GM18951 (cell line): Measurements from ENCODE around the gene SYCP1.
"Not testable (repeated sequence)": the region's sequence is repeated elsewhere in the genome, so short reads cannot be mapped to it uniquely, and the experiment has no call there.

ENCODE experiments used
- POLR2A ChIP-seq: IDR thresholded peaks from 4 replicates; pipeline ENCODE4 v1.6.1; 2011; ENCODE audit warnings: mild to moderate bottlenecking; ENCODE audit not compliant: insufficient read length, insufficient read depth; ENCODE audit errors: extremely low read depth
- in situ Hi-C: fragments of 300-500 bp; cut with MboI; formaldehyde crosslinking; loops from one replicate; pipeline ENCODE4 v1.12.0; 2022; ENCODE audit warnings: low sequenced_read_pairs, mixed read lengths, inconsistent platforms; ENCODE audit not compliant: unreplicated experiment

The SYCP1 gene

GRCh38 chr1:114997510-114998289, 143.0 kb downstream of the SYCP1 start:
- no peak for TF ChIP-seq POLR2A
- in situ Hi-C loops: no loop called here

GRCh38 chr1:115006191-115006590, 151.5 kb downstream of the SYCP1 start:
- TF ChIP-seq POLR2A: no peak
- in situ Hi-C loops: no loop called here

- in situ Hi-C loops: no loop called here
- no peak for TF ChIP-seq POLR2A
Observed at GRCh38 chr1:115012006-115012405, 157.3 kb downstream of the SYCP1 start.

- no peak for TF ChIP-seq POLR2A
- in situ Hi-C loops: no loop called here
Observed at GRCh38 chr1:115012434-115012833, 157.8 kb downstream of the SYCP1 start.

GRCh38 chr1:115013792-115014191, 159.1 kb downstream of the SYCP1 start:
- no peak for TF ChIP-seq POLR2A
- in situ Hi-C loops: no loop called here

- in situ Hi-C loops: not testable (repeated sequence)
Observed at GRCh38 chr1:115019549-115019948, 164.9 kb downstream of the SYCP1 start.

- no peak for TF ChIP-seq POLR2A
- in situ Hi-C loops: no loop called here
Observed at GRCh38 chr1:115021145-115021544, 166.5 kb downstream of the SYCP1 start.

- in situ Hi-C loops: no loop called here
- no peak for TF ChIP-seq POLR2A
Observed at GRCh38 chr1:115023593-115023992, 168.9 kb downstream of the SYCP1 start.

- no peak for TF ChIP-seq POLR2A
- in situ Hi-C loops: no loop called here
Observed at GRCh38 chr1:115029526-115029925, 174.9 kb downstream of the SYCP1 start, which contains the start of gene TSHB. Gene TSHB, plus strand, starts transcription at chr1:115029826. Its CDS starts 3,537 bp downstream, at chr1:115033363.

- in situ Hi-C loops: no loop called here
- no peak for TF ChIP-seq POLR2A
Observed at GRCh38 chr1:115031595-115031994, 176.9 kb downstream of the SYCP1 start.

- TF ChIP-seq POLR2A: no peak
- in situ Hi-C loops: no loop called here
Observed at GRCh38 chr1:115035652-115036051, 181.0 kb downstream of the SYCP1 start.

GRCh38 chr1:115036814-115037507, 182.3 kb downstream of the SYCP1 start:
- no peak for TF ChIP-seq POLR2A
- in situ Hi-C loops: no loop called here

GRCh38 chr1:115040501-115040900, 185.8 kb downstream of the SYCP1 start:
- in situ Hi-C loops: no loop called here
- no peak for TF ChIP-seq POLR2A

- in situ Hi-C loops: no loop called here
- TF ChIP-seq POLR2A: no peak
Observed at GRCh38 chr1:115041654-115042053, 187.0 kb downstream of the SYCP1 start.
